ENCODE data around the gene APOC4.
A peak's percentile ranks its signal among the peaks of the same experiment; 100 is the strongest.
"Not testable (repeated sequence)": the region's sequence is repeated elsewhere in the genome, so short reads cannot be mapped to it uniquely, and the experiment has no call there.

The APOC4 gene

DNA sequence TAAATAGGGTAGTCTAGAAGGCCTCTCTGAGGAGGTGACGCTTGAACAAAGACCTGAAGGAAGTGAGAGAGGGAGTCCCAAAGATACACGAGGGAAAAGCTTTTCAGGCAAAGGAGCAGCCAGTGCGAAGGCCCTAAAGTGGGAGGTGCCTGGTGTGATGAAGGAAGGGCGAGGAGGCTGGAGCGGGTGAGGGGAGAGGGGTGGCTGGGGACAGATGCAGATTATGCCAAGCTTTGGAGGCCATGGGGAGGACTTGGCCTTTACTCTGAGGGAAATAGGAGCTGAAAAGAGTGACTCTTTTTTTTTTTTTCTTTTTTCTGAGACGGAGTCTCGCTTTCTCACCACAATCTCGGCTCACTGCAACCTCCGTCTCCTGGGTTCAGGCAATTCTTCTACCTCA lies 16.1 kb downstream of the APOC4 start:
- DNase-seq, result no peak

DNA sequence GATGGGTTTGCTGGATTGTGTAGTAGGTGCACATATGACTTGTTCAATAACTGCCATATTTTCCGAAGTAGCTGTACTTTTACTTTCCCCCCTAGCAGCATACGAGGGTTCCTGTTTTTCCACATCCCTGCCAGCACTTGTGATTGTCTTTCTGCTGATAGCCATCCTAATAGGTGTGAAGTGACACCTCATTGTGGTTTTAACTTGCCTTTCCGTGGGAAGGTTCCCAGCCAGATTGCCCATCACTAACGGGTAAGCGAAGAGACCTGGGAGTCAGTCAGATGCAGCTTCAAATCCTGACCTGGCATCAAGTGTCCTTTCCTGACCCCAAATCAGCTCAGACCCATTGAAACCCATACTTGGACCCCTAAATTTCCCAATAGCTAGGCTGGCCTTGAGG lies 17.7 kb downstream of the APOC4 start:
- DNase-seq, result no peak

DNA sequence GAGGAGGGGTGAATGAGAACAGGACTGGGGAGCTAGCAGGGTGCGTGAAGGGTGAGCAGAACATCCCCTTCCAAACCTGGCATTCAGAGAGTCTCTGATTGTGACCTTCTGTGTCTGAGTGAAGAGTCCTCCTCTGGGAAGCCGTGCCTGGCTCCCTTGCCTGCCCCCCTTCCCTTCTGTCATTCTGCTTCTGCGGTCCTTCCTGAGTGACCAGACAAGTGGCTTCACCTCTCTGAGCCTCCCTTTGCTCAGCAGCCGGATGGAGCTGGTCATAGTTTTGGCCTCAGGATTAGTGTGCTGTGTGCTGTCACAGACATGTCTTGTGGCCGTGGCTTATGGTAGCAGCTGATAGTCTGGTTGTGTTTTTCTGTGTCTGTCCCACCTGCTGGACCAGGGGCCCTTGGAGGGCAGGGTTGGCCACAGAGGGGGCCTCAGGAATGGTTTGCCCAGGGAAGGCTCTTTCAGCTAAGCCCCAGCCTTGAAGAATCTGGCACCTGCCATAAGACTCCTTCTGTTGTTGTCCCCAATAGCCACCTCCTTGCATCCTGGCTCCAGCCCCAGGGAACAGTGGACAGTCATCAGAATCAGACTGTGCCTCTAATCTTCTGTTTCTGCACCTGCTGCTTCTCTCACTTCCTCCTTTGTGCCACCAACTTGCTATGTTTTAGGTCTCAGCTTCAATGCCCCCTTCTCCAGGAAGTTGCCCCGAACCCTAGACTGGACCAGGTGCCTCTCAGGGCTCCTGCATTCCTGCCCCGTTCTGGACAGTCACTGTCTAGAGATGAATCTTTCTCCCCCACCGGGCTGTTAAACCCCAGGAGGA lies 19.1 kb downstream of the APOC4 start:
- no peak for DNase-seq

DNA sequence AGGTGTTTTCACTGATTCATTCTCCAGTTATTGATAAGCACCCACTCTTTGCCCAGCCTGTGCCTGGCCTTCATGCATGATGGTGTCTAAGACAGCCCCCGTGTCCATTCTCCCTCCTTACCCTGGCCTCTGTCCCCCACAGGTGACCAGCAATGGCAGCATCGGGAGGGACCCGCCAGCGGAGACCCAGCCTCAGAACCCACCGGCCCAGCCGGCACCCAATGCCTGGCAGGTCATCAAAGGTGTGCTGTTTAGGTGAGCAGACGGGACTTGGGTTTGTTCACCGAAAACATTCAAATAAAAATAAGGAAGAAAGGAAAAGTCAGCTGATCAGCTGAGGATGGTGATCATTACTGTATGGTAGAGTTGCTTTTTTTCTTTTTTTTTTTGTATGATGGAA lies 19.8 kb downstream of the APOC4 start:
- DNase-seq, result no peak

DNA sequence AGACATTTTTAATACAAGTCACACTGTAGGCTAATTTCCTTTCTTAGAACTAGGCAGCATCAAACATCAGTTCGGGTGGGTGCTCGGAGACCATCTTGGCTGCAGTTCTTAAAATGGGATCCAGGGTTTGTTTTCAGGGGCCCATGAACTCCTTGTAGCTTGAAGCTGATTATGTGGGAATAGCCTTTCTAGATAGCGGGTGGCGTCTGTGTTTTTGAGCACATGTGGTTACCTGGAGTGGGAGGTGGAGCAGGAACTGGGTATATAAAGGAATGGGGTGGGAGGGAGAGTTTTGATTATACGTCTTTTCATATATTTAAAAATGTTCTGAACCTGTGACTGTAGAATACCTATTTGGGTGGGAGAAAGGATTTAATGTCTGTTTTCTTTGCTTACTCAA lies 26.1 kb downstream of the APOC4 start:
- no peak for DNase-seq

DNA sequence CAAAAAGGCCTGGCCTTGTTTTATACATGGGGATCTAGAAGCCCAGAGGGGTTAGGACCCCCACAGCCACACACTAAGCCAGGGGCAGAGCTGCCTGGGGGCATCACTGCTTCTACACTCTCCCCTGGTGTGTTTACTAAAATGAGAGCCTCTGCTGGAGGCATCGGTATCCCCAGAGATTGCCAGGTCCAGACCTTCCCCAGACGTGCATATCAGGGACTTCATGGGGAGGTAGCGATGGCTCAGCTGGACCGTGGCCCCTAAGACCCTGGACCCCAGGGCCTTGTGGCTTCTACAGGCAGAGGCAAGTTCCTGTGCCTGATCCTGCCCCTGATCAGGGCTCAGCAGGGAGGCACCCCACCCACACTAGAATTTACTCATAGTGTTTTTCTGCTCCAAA lies 26.6 kb downstream of the APOC4 start:
- no peak for DNase-seq

DNA sequence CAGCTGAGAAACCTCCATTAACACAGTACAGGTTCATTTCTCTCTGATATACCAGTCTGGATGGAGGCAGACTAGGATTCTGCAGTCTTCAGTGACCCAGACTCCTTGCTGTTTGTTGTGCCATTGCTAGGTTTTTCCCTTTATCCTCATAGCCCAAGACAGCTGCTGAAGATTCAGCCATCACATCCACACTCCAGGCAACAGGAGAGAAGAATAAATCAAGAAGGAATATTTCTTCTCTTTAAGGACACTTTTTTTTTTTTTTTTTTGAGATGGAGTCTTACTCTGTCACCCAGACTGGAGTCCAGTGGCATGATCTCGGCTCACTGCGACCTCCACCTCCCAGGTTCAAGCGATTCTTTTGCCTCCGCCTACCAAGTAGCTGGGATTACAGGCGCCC lies 27.4 kb downstream of the APOC4 start:
- DNase-seq, result no peak

DNA sequence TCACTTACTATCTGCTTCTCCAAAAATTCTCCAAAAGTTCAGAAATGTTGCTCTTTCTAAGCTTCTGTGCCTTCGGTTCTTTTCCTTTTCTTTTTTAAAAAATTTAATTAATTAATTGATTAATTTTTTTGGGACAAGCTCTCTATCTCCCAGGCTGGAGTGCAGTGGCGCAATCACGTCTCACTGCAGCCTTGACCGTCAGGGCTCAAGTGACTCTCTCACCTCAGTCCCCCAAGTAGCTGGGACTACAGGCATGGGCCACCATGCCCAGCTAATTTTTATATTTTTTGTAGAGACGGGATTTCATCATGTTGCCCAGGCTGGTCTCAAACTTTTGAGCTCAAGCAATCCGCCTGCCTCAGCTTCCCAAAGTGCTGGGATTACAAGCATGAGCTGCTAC lies 29.4 kb downstream of the APOC4 start:
- DNase-seq, result not testable (repeated sequence)

DNA sequence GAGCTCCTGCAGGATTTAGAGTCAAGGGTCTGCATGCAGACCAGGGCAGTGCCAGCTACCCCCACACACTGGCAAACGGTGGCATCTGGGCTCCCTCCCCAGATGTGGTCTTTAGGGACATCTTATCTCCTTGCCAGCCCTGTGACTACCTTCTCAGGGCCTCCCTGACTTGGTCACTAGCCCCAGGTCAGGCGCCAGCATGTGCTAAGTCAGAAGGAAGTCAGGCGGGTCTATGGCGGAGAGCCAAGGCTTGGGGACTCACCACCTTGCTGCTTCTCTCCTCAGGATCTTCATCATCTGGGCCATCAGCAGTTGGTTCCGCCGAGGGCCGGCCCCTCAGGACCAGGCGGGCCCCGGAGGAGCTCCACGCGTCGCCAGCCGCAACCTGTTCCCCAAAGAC lies 30.8 kb downstream of the APOC4 start:
- DNase-seq, result no peak

DNA sequence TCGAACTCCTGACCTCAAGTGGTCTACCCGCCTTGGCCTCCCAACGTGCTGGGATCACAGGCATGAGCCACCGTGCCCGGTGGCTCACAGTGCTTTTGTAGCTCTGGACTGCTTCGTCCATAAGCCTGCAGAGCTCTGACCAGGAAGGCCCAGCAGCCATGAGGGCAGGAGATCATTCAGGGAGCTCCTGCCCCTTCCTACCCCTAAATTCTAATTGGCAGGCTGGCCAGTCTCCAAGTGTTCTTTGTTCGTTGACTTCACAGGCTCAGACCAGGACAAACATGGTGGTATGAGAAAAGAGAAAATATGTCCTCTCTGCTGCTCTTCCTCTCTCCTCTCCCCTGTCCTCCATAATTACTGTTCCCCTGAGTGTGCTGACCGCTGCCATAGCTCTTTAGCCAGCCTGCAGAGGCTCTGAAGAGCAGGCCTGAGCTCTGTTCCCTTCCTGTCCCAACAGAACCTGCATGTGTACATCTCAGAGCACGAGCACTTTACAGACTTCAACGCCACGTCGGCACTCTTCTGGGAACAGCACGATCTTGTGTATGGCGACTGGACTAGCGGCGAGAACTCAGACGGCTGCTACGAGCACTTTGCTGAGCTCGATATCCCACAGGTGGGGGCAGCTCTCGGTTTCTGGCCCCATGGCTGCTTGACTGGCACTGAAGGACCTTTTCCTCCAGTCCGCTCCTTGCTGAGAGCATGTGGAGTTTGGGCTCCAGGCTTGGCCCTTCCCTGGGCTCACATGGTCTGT lies 32.1 kb downstream of the APOC4 start:
- DNase-seq, result no peak

DNA sequence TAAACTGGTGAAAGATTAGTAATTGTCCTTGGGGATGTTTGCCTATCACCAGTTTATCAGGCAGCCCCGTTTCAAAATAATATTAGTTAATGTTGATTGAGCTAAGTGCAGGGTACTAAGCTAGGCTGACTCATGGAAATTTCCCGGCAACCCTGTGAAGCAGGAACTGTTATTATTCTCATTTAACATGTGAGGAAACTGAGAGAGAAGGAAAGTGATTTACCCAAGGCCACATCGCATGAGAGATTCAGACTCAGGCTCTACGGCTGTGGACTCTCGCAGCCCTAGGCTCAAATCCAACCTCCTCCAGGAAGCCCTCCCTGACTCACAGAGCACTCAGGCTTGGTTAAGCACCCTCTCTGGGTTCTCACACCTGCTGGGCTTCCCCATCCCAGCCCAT lies 32.8 kb downstream of the APOC4 start:
- DNase-seq, result no peak

DNA sequence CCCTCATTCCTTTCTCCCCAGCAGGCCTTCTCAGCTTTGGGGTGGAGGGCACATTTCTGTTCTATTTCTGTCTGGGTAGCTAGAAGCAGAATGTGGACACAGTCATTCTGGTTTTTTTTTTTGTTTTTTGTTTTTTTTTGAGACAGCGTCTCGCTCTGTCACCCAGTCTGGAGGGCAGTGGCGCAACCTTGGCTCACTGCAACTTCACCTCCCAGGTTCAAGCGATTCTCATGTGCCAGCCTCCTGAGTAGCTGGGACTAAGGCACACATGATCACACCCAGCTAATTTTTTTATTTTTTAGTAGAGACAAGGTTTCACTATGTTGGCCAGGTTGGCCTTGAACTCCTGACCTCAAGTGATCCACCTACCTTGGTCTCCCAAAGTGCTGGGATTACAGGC lies 33.4 kb downstream of the APOC4 start:
- DNase-seq, result no peak

DNA sequence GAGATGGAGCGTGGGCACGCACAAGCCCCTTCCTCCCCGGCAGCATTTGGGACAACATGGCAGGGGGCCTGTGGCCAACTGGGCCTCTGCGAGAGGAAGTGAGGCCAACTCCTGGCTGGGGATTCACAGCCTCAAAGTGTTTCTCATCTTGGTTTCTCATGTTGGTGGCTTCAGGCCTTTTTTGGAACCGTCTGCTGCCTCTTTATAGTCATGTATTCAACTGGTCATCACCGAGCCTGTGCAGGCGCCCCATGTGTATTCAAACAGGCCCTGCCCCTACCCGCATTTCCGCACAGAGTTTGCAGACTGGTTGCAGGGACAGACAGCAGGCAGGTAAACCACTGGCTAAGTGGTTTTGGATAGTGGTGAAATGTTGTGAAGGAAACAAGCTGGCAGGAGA lies 42.0 kb downstream of the APOC4 start:
- no peak for DNase-seq

DNA sequence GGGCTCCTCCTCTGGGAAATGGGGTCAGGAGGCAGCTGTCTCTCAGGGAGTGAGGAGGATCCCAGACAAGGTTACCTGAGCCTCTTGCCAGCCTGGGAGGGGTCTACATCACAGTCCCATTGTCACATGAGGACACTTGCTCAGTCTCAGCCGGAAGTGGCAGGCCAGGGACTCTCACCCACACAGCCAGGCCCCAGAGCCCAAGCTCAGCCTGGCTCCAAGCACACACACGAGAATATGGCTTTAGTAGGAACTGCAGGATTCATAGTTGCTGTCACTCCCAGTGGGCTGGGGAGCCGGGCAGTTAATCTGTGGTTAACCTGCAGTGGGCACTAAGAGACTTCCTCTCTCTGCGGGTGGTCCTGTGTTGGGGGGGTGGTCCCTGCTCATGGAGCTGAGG lies 43.4 kb downstream of the APOC4 start:
- no peak for DNase-seq

DNA sequence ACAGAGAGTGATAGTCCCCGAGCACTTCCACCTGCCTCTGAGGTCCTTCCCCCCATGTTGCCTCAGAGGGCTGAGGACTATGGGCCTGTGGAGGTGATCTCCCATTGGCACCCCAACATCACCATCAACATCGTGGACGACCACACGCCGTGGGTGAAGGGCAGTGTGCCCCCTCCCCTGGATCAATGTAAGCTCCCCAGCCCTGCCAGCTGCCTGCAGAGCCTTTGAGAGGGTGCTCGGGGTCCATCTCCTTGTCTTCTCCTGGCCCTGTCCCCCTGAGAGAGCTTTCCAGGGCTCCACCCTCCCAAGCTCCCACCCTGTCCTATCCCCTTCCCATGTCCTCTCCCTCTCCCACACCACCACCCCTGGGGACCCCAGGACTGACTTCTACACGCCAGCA lies 44.4 kb downstream of the APOC4 start:
- no peak for DNase-seq

DNA sequence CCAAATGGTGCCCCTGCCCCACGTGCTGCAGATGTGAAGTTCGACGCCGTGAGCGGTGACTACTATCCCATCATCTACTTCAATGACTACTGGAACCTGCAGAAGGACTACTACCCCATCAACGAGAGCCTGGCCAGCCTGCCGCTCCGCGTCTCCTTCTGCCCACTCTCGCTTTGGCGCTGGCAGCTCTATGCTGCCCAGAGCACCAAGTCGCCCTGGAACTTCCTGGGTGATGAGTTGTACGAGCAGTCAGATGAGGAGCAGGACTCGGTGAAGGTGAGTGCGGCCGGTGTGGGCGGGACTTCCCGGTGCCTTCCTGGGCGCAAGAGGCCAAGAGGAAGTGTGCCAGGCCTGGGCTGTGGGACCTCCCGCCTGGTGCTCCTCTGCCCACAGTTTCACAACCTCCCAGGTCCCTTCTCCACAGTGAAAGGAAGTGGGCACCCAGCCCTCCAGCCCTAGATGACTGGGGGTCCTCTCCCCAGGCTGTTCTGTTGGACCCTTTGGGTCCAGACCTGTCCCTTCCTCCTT lies 45.2 kb downstream of the APOC4 start:
- DNase-seq, result no peak

DNA sequence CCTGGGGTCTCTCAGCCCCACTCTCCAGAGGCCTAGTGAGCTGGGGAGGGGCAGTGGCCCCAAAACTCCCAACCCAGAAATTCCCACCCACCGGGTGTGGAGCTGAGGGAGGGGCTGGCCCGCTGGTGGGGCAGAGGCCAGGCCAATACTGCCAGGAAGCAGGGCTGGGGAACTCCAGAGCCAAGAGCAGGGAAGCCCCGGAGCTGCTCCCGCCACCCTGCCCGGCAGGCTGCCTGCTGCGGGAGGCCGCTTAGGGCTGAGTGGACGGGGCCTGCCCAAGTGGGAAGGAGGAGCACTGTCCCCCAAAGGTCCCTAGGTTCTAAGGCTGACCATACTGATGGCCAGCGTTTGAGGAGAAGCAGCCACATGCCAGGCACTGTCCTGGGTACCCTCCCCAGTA lies 46.2 kb downstream of the APOC4 start:
- DNase-seq, result no peak

DNA sequence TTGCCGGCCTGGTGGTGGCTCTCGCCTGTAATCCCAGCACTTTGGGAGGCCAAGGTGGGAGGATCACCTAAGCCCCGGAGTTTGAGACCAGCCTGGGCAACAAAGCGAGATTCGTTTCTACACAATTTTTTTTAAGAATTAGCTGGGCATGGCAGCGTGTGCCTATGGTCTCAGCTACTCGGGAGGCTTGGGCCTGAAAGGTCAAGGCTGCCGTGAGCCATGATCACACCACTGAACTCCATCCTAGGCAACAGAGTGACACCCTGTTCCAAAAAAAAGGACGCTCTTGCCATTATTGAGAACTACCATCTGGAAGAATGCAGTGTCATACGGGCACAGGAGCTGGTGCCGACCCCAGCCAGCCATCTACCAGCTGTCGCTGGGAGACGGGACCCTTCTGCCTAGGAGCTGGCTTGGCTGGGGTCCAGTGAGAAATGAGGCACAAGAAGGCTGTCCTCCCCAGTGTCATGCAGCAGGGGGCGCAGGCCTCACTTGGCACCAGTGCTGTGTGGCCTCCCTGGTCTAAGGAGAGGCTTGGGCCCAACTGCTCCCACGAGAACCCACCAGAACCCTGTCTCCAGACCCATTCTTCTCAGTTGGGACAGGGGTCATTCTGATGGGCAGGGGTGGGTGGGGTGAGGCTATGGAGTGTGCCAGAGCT lies 47.0 kb downstream of the APOC4 start:
- peak; percentile 71 for DNase-seq

DNA sequence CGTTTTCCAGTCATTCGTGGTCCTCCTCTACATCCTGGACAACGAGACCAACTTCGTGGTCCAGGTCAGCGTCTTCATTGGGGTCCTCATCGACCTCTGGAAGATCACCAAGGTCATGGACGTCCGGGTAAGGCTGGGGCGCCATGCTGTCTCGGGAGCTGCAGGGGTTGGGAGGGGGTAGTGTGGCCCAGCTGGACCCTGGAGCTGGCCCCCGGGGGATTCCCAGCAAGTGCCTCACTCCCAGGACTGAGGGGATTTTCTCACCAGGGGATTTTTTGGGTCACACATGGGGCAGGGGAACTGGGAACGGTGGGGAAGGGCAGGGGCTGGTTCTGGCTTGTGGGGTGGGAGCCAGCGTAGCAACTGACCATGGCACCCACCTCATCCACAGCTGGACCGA lies 48.4 kb downstream of the APOC4 start:
- no peak for DNase-seq

DNA sequence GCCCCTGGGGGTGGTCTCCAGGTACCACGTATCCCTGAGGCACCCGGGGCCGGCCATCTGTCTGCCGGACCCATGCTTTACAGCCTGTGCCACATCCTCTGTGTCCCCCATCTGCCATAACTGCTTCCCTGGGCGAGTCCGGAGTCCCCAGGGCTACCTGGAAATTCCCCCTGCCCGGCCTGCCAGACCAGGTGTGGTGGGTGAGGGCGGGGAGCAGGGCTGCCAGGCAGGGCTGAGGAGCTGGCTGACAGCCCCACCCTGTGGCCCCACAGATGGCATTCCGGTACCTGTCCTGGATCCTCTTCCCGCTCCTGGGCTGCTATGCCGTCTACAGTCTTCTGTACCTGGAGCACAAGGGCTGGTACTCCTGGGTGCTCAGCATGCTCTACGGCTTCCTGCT lies 48.9 kb downstream of the APOC4 start:
- no peak for DNase-seq

DNA sequence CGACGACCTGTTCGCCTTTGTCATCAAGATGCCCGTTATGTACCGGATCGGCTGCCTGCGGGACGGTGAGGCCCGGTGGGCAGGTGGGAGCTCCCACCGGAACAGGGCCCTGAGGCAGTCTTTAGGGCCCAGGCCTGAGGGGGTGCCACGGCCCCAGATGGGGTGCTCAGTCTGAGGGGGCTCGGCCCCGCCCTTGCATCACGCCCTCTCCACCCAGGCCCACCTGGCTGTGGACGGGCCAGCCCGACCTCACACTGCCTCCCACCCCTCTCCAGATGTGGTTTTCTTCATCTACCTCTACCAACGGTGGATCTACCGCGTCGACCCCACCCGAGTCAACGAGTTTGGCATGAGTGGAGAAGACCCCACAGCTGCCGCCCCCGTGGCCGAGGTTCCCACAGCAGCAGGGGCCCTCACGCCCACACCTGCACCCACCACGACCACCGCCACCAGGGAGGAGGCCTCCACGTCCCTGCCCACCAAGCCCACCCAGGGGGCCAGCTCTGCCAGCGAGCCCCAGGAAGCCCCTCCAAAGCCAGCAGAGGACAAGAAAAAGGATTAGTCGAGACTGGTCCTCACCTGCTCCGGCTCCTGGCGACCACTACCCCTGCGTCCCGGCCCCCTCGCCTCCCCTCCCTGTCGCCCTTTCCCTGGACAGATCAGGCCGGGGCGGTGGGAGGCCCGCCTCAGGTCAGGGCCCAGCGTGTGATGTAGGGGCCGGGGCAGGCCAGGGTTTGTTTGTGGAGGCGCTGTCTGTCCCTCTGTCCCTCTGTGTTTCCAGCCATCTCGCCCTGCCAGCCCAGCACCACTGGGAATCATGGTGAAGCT lies 50.5 kb downstream of the APOC4 start:
- DNase-seq, result no peak

DNA sequence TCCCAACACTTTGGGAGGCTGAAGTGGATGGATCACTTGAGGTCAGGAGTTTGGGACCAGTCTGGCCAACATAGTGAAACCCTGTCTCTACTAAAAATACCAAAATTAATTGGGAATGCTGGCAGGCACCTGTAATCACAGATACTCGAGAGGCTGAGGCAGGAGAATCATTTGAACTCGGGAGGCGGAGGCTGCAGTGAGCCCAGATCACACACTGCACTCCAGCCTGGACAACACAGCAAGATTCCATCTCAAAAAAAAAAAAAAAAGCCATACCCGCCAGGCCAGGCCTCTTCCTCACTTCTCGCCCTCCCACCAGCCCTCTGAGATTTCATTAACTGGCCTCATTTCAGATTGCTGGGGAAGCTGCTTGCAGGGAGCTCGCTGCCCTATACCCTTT lies 51.5 kb downstream of the APOC4 start:
- no peak for DNase-seq

Data from fibroblast of skin of scalp (primary cell).